A549 (cell line): ENCODE data around the gene TCP11. TPM values are rescaled to one million over a fixed set of nuclear protein-coding genes. Genes with fewer than 3 reads are reported as not detected.

Experiments
- ATAC-seq, 2 experiments: fragments of 200-7000 bp in 1 of 2; fragments of >200 bp in 1 of 2; cut with Nextera tagmentation in 1 of 2; cut with Tn5 transposase in 1 of 2; 3 replicates each; pipeline versions ENCODE4 v1.8.0 to v1.9.1; 2018 to 2020; ENCODE audit warnings: mild to moderate bottlenecking in 1 of 2, moderate library complexity in 1 of 2
- CTCF ChIA-PET: fragments of 300-600 bp; sonication (Branson Sonifier 250); formaldehyde crosslinking; extraction: SDS; loops from one replicate; lab custom pipeline; 2021; ENCODE audit warnings: antibody characterized with exemption, inconsistent platforms; lab: Yijun Ruan, JAX
- POLR2A ChIA-PET: fragments of 350-600 bp; formaldehyde crosslinking; extraction: SDS; loops from one replicate; lab custom pipeline; 2021; ENCODE audit warnings: antibody characterized with exemption, inconsistent platforms; lab: Yijun Ruan, JAX
- DNase-seq, 2 experiments: peaks; one replicate each; pipeline versions ENCODE4 v3.0.0 to v3.0.0-alpha.2; 2011 to 2016; ENCODE audit warnings: low read depth in 1 of 2, low spot score in 1 of 2
- FAIRE-seq: peaks from 2 replicates; lab custom pipeline; 2011; peaks lifted over from hg19 to GRCh38; lab: Jason Lieb, UNC
- H3K27ac ChIP-seq, 2 experiments: fragments of >200 bp; sonication (Bioruptor Twin); formaldehyde crosslinking; 3 replicates each; pipeline ENCODE4 v1.5.1; 2016 to 2017
- H3K4me1 ChIP-seq: fragments of >200 bp; sonication (Bioruptor Twin); formaldehyde crosslinking; 3 replicates; pipeline ENCODE4 v1.6.1; 2016
- H3K4me2 ChIP-seq: fragments of >200 bp; sonication (Bioruptor Twin); formaldehyde crosslinking; 3 replicates; pipeline ENCODE4 v1.6.1; 2016
- H3K4me3 ChIP-seq: fragments of >200 bp; sonication (Bioruptor Twin); formaldehyde crosslinking; 3 replicates; pipeline ENCODE4 v1.5.1; 2016
- H3K9me3 ChIP-seq: fragments of >200 bp; sonication (Bioruptor Twin); formaldehyde crosslinking; 3 replicates; pipeline ENCODE4 v1.6.1; 2016
- BHLHE40 ChIP-seq: IDR thresholded peaks from 2 replicates; pipeline ENCODE4 v1.6.1; 2012; ENCODE audit warnings: low read depth, low read length, inconsistent platforms
- ESRRA ChIP-seq: fragments of 150-350 bp; IDR thresholded peaks from 2 replicates; pipeline ENCODE4 v1.6.1; 2014; ENCODE audit warnings: mild to moderate bottlenecking, low read length, borderline replicate concordance
- FOXS1 ChIP-seq: fragments of 250-450 bp; sonication (Bioruptor Pico); IDR thresholded peaks from 2 replicates; pipeline ENCODE4 v1.5.0; 2020; ENCODE audit warnings: mild to moderate bottlenecking, moderate library complexity
- HOXA7 ChIP-seq: fragments of 250-450 bp; sonication (Bioruptor Pico); IDR thresholded peaks from 2 replicates; pipeline ENCODE4 v1.5.0; 2020; ENCODE audit warnings: mild to moderate bottlenecking, moderate library complexity
- HOXB5 ChIP-seq: fragments of 250-450 bp; sonication (Bioruptor Pico); IDR thresholded peaks from 2 replicates; pipeline ENCODE4 v1.5.0; 2020; ENCODE audit warnings: mild to moderate bottlenecking, moderate library complexity
- JUNB ChIP-seq: fragments of >200 bp; sonication (Bioruptor Twin); formaldehyde crosslinking; IDR thresholded peaks from 2 replicates; pipeline ENCODE4 v1.6.1; 2016
- MAZ ChIP-seq: fragments of 150-350 bp; IDR thresholded peaks from 2 replicates; pipeline ENCODE4 v1.6.1; 2014; ENCODE audit warnings: antibody characterized with exemption, low read depth, low read length, borderline replicate concordance
- POLR2A ChIP-seq: IDR thresholded peaks from 2 replicates; pipeline ENCODE4 v1.6.1; 2012; ENCODE audit warnings: mild to moderate bottlenecking, low read length
- RAD21 ChIP-seq, 2 experiments: fragments of >200 bp in 1 of 2; sonication (Bioruptor Twin) in 1 of 2; formaldehyde crosslinking in 1 of 2; IDR thresholded peaks in 1 of 2; conservative IDR thresholded peaks in 1 of 2; 2 replicates in 1 of 2; 3 replicates in 1 of 2; pipeline ENCODE4 v1.6.1; 2012 to 2018; ENCODE audit warnings: inconsistent platforms in 1 of 2
- SMC3 ChIP-seq: fragments of >200 bp; sonication (Bioruptor Twin); formaldehyde crosslinking; IDR thresholded peaks from 3 replicates; pipeline ENCODE4 v1.6.1; 2018; ENCODE audit warnings: inconsistent platforms
- ZC3H11A ChIP-seq: fragments of 450-650 bp; IDR thresholded peaks from 2 replicates; pipeline ENCODE4 v1.6.1; 2014; ENCODE audit warnings: antibody characterized with exemption, mild to moderate bottlenecking
- ZFP36 ChIP-seq: fragments of 450-650 bp; IDR thresholded peaks from 2 replicates; pipeline ENCODE4 v1.6.1; 2014; ENCODE audit warnings: borderline replicate concordance; ENCODE audit not compliant: partially characterized antibody
- WGBS: methylation state at CpG from one replicate; pipeline ENCODE4 v1.1.6; 2017; ENCODE audit errors: missing lambda C conversion rate; 5-methylcytosine and 5-hydroxymethylcytosine counted together
- polyA plus RNA-seq, 4 experiments: library from polyadenylated mRNA; depleted of rRNA in 3 of 4; stranded (reverse); fragments of >200 nt; fragmentation: RNase III in 1 of 4; extraction: RNeasy Plus Mini Kit Qiagen cat#74134 plus additional on column Dnase treatment in 1 of 4; gene quantifications; 2 replicates in 3 of 4; 3 replicates in 1 of 4; pipeline ENCODE4 v1.2.3, GENCODE V29; 2011 to 2017
- TF ChIP-seq, protein P1 (sequence below): fragments of 450-650 bp; IDR thresholded peaks from 2 replicates; pipeline ENCODE4 v1.6.1; 2014; ENCODE audit warnings: antibody characterized with exemption
- TF ChIP-seq, protein P2 (sequence below): fragments of 250-450 bp; sonication (Bioruptor Pico); IDR thresholded peaks from 2 replicates; pipeline ENCODE4 v1.5.0; 2020; ENCODE audit warnings: low read depth, mild to moderate bottlenecking, moderate library complexity
- TF ChIP-seq, protein P3 (sequence below): fragments of 150-350 bp; IDR thresholded peaks from 2 replicates; pipeline ENCODE4 v1.6.1; 2014; ENCODE audit warnings: low read depth, mild to moderate bottlenecking, low read length
- TF ChIP-seq, protein P4 (sequence below): fragments of >200 bp; sonication (Bioruptor Twin); formaldehyde crosslinking; IDR thresholded peaks from 3 replicates; pipeline ENCODE4 v1.6.1; 2016
- TF ChIP-seq, protein P5 (sequence below): IDR thresholded peaks from 2 replicates; pipeline ENCODE4 v1.6.1; 2012
- TF ChIP-seq, protein P6 (sequence below): fragments of >200 bp; sonication (Bioruptor Twin); formaldehyde crosslinking; IDR thresholded peaks from 2 replicates; pipeline ENCODE4 v1.6.1; 2016

The TCP11 gene
- polyA plus RNA-seq, 2 of the 4 experiments (the other 2 are of a cell fraction): 0.06 TPM; not detected in 1

DNA sequence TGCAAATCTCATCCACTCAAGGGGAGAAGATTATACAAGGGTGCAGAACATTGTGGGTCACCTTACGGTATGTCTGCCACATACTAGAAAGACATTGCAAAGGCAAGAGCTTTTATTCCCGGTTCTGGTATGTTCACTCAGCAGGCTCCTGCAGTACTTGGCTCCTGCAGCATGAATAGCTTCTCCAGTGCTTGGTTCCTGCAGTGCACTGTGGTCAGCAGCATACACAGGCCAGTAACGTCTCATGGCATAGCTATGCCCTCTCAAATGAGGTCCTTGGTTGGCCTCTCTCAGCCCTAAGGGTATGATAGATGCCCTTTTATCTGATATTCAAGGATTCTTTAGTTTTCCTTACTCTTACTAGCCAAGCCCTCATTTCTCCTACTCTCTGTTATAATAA is 12.6 kb downstream of the TCP11 start:
- ATAC-seq (no peak), FAIRE-seq (no peak), DNase-seq (no peak)
- no peak overlapping the region for H3K27ac ChIP-seq
- no peak overlapping the region for H3K4me3 ChIP-seq
- CTCF ChIA-PET: interaction anchor here (0.6 to 4.0 kb wide), 4 partner anchors 11 to 142 kb away, joined by 3 to 21 read pairs (median 5); no protein-coding TSS in a partner anchor
- H3K9me3 ChIP-seq: no peaks in the 10 kb centered on the region
- no peaks in the 10 kb centered on the region for H3K4me1 ChIP-seq
- no peak overlapping the region for H3K4me2 ChIP-seq
- WGBS: 44% methylated on average over 3 of the region's 3 CpGs
- POLR2A ChIA-PET: no interaction called here
- no peak for TF ChIP-seq BHLHE40

DNA sequence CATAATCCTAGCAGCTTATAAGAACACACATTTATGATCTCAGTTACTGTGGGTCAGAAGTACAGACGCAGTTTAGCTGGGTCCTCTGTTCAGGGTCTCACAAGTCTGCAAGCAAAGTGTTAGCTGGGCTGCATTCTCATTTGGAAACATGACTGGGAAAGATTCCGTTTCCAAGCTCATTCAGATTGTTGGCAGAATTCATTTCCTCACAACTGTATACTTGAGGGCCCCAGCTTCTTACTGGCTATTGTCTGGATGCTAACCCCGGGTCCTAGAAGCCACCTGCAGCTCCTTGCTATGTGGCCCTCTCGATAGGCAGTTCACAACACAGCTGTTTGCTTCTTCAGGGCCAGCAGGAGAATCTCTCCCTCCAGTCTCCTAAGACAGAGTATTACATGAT is 13.1 kb downstream of the TCP11 start:
- FAIRE-seq: no peak
- TF ChIP-seq HOXA7 (CRISPR knock-in tag) (no peak), HOXB5 (CRISPR knock-in tag) (no peak), MAZ (no peak), JUNB (no peak), SMC3 (no peak), FOXS1 (CRISPR knock-in tag) (no peak)
- TF ChIP-seq, protein P1, sequence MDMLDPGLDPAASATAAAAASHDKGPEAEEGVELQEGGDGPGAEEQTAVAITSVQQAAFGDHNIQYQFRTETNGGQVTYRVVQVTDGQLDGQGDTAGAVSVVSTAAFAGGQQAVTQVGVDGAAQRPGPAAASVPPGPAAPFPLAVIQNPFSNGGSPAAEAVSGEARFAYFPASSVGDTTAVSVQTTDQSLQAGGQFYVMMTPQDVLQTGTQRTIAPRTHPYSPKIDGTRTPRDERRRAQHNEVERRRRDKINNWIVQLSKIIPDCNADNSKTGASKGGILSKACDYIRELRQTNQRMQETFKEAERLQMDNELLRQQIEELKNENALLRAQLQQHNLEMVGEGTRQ: no peak
- TF ChIP-seq, protein P2, sequence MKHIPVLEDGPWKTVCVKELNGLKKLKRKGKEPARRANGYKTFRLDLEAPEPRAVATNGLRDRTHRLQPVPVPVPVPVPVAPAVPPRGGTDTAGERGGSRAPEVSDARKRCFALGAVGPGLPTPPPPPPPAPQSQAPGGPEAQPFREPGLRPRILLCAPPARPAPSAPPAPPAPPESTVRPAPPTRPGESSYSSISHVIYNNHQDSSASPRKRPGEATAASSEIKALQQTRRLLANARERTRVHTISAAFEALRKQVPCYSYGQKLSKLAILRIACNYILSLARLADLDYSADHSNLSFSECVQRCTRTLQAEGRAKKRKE (CRISPR knock-in tag): no peak
- TF ChIP-seq, protein P3, sequence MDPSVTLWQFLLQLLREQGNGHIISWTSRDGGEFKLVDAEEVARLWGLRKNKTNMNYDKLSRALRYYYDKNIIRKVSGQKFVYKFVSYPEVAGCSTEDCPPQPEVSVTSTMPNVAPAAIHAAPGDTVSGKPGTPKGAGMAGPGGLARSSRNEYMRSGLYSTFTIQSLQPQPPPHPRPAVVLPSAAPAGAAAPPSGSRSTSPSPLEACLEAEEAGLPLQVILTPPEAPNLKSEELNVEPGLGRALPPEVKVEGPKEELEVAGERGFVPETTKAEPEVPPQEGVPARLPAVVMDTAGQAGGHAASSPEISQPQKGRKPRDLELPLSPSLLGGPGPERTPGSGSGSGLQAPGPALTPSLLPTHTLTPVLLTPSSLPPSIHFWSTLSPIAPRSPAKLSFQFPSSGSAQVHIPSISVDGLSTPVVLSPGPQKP: no peak
- Histone ChIP-seq H3K4me3 (no peak overlapping the region), H3K4me1 (no peaks in the 10 kb centered on the region), H3K4me2 (no peak overlapping the region), H3K9me3 (no peaks in the 10 kb centered on the region), H3K27ac (no peak overlapping the region)
- POLR2A ChIA-PET: no interaction called here
- no peak for ATAC-seq
- WGBS: 55% methylated on average over 4 of the region's 4 CpGs
- no peak for DNase-seq
- CTCF ChIA-PET: interaction anchor here (0.6 to 4.0 kb wide), 2 partner anchors 12 to 95 kb away, joined by 3 to 21 read pairs; no protein-coding TSS in a partner anchor

DNA sequence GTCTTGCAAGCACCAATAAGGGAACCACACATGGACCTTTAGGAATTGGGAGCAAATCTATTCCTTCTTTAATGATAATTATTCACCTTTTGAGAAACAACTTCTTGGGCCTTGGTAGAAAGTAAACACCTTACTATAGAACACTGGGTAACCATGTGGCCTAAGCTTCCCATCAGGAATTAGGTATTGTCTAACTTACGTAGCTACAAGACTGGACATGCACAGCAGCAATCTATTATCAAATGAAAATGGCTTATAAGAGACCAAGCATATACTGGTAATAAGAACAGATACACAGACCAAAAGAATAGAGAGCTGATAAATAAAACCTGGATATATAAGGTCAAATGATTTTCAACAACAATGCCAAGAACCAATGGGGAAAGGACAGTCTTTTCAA is 16.8 kb downstream of the TCP11 start:
- H3K27ac ChIP-seq: no peak overlapping the region
- H3K4me2 ChIP-seq: no peak overlapping the region
- H3K4me1 ChIP-seq: no peaks in the 10 kb centered on the region
- TF ChIP-seq RAD21 (conservative IDR thresholded peaks at IDR 0.05 in 1 of 2, IDR thresholded peaks at IDR 0.05 in 1 of 2): no peak
- TF ChIP-seq, protein P3: no peak
- no peak for TF ChIP-seq ESRRA
- DNase-seq (no peak), ATAC-seq (no peak), FAIRE-seq (no peak)
- 87% methylated on average over 1 of the region's 1 CpG for WGBS
- CTCF ChIA-PET: interaction anchor here (1.3 kb wide), 1 partner anchor 16 kb away, joined by 3 read pairs; no protein-coding TSS in a partner anchor
- POLR2A ChIA-PET: interaction anchor here (0.6 kb wide), 1 partner anchor 56 kb away, joined by 5 read pairs; no protein-coding TSS in a partner anchor
- H3K9me3 ChIP-seq: no peaks in the 10 kb centered on the region
- H3K4me3 ChIP-seq: no peak overlapping the region

DNA sequence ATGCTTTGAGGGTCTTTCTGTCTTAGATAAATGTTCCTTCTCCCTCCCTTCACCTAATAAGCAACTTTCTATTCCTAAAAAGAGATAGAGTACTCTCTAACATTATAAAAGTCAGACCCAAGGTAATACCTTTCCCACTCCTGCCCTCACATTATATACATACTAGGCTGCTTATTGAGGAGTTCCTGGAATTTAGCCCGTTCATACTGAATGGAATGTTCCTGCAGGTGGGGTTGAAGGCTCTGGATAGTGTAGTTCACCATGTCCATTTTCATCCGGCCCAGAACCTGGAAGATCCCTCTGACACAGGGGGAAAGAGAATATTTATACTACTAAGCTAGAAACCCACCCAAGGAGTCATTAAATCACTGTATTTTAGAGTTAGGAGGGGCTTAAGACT is 20.4 kb downstream of the TCP11 start:
- FAIRE-seq (no peak), DNase-seq (no peak), ATAC-seq (no peak)
- TF ChIP-seq POLR2A (no peak), ZFP36 (no peak), ZC3H11A (no peak)
- TF ChIP-seq, protein P4, sequence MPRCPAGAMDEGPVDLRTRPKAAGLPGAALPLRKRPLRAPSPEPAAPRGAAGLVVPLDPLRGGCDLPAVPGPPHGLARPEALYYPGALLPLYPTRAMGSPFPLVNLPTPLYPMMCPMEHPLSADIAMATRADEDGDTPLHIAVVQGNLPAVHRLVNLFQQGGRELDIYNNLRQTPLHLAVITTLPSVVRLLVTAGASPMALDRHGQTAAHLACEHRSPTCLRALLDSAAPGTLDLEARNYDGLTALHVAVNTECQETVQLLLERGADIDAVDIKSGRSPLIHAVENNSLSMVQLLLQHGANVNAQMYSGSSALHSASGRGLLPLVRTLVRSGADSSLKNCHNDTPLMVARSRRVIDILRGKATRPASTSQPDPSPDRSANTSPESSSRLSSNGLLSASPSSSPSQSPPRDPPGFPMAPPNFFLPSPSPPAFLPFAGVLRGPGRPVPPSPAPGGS: no peak
- TF ChIP-seq, protein P5, sequence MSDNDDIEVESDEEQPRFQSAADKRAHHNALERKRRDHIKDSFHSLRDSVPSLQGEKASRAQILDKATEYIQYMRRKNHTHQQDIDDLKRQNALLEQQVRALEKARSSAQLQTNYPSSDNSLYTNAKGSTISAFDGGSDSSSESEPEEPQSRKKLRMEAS: no peak
- TF ChIP-seq, protein P1: no peak
- TF ChIP-seq, protein P6, sequence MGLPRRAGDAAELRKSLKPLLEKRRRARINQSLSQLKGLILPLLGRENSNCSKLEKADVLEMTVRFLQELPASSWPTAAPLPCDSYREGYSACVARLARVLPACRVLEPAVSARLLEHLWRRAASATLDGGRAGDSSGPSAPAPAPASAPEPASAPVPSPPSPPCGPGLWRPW: no peak
- Histone ChIP-seq H3K4me3 (no peak overlapping the region), H3K4me2 (no peak overlapping the region), H3K9me3 (no peaks in the 10 kb centered on the region), H3K27ac (no peak overlapping the region), H3K4me1 (no peaks in the 10 kb centered on the region)
- ChIA-PET POLR2A (no interaction called here), CTCF (no interaction called here)
- 35% methylated on average over 2 of the region's 2 CpGs for WGBS
